GM10248 (cell line): ENCODE measurements around the gene FCRL4.

Experiments used
- CTCF ChIA-PET: fragments of 300-600 bp; sonication (Branson Sonifier 250); formaldehyde crosslinking; extraction: SDS; loops from one replicate; lab custom pipeline; 2021; ENCODE audit warnings: antibody characterized with exemption; lab: Yijun Ruan, JAX
- POLR2A ChIA-PET: fragments of 350-650 bp; sonication (Branson Sonifier 250); formaldehyde crosslinking; extraction: SDS; loops from one replicate; lab custom pipeline; 2020; ENCODE audit warnings: antibody characterized with exemption; lab: Yijun Ruan, JAX
- DNase-seq: peaks from one replicate; pipeline ENCODE4 v3.0.0; 2012; ENCODE audit errors: extremely low spot score
- CTCF ChIP-seq: IDR thresholded peaks from 2 replicates; pipeline ENCODE4 v1.5.1; 2012; ENCODE audit warnings: mild to moderate bottlenecking, low read depth; ENCODE audit errors: extremely low read depth, missing control alignments, control extremely low read depth

FCRL4 gene

GRCh38 chr1:157597959-157598667 lies at the start of gene FCRL4:
FCRL4 (minus strand) TSS chr1:157598085; CDS start chr1:157597944, 141 bp downstream.
- TF ChIP-seq CTCF = no peak
- ChIA-PET POLR2A (interaction anchor here (1.0 kb wide), 1 partner anchor 10 kb away, joined by 3 read pairs; no protein-coding TSS in a partner anchor), CTCF (interaction anchor here (1.0 to 2.1 kb wide), 3 partner anchors 16 to 22 kb away, joined by 3 to 14 read pairs (median 4); no protein-coding TSS in a partner anchor)
- peak; percentile 23 for DNase-seq

- DNase-seq = no peak
- CTCF ChIA-PET = interaction anchor here (0.6 to 1.2 kb wide), 2 partner anchors 9 to 10 kb away, joined by 3 to 6 read pairs; no protein-coding TSS in a partner anchor
- POLR2A ChIA-PET = no interaction called here
Observed at GRCh38 chr1:157646144-157646543, 48.3 kb upstream of the FCRL4 start.

GRCh38 chr1:157641177-157641576 lies 43.3 kb upstream of the FCRL4 start:
- no peak for TF ChIP-seq CTCF
- POLR2A ChIA-PET = no interaction called here
- CTCF ChIA-PET = interaction anchor here (1.2 to 2.0 kb wide), 2 partner anchors 17 to 60 kb away, joined by 4 to 8 read pairs; no protein-coding TSS in a partner anchor
- no peak for DNase-seq

More at GRCh38 chr1:157646144-157646543, 48.3 kb upstream of the FCRL4 start:
- TF ChIP-seq CTCF = no peak

GRCh38 chr1:157639800-157640199 lies 41.9 kb upstream of the FCRL4 start:
- no peak for DNase-seq
- ChIA-PET POLR2A (no interaction called here), CTCF (interaction anchor here (1.2 to 2.0 kb wide), 3 partner anchors 15 to 59 kb away, joined by 4 to 8 read pairs (median 5); no protein-coding TSS in a partner anchor)
- no peak for TF ChIP-seq CTCF

GRCh38 chr1:157628773-157629172 lies 30.9 kb upstream of the FCRL4 start:
- ChIA-PET POLR2A (no interaction called here), CTCF (interaction anchor here (0.8 kb wide), 1 partner anchor 49 kb away, joined by 3 read pairs; no protein-coding TSS in a partner anchor)
- no peak for TF ChIP-seq CTCF
- no peak for DNase-seq

GRCh38 chr1:157626099-157626498 lies 28.2 kb upstream of the FCRL4 start:
- ChIA-PET POLR2A (no interaction called here), CTCF (interaction anchor here (1.3 to 4.7 kb wide), 6 partner anchors 10 to 54 kb away, joined by 3 to 34 read pairs (median 6); no protein-coding TSS in a partner anchor)
- DNase-seq = peak; percentile 60
- TF ChIP-seq CTCF = peak; percentile 71
